Endothelial cell (in vitro differentiated cells): ENCODE data around the gene TMEM204. TPM values are rescaled to one million over a fixed set of nuclear protein-coding genes. Genes with fewer than 3 reads are reported as not detected.
A peak's percentile ranks its signal among the peaks of the same experiment; 100 is the strongest.

Experiments used
- DNase-seq: peaks from one replicate; pipeline ENCODE4 v3.0.0; 2021; ENCODE audit warnings: low spot score
- H3K27ac Mint-ChIP-seq: one replicate; pipeline ENCODE4 v1.8.0; 2021; ENCODE audit warnings: mixed read lengths, inconsistent platforms; ENCODE audit not compliant: unreplicated experiment
- H3K27me3 Mint-ChIP-seq: one replicate; pipeline ENCODE4 v1.8.0; 2021; ENCODE audit warnings: mild to moderate bottlenecking, moderate library complexity, mixed read lengths, inconsistent platforms; ENCODE audit not compliant: unreplicated experiment
- H3K36me3 Mint-ChIP-seq: one replicate; pipeline ENCODE4 v1.8.0; 2021; ENCODE audit warnings: mild to moderate bottlenecking, low read depth, mixed read lengths, inconsistent platforms; ENCODE audit not compliant: unreplicated experiment
- H3K4me1 Mint-ChIP-seq: one replicate; pipeline ENCODE4 v1.8.0; 2021; ENCODE audit warnings: mild to moderate bottlenecking, mixed read lengths, inconsistent platforms; ENCODE audit not compliant: unreplicated experiment
- H3K4me3 Mint-ChIP-seq: one replicate; pipeline ENCODE4 v1.8.0; 2021; ENCODE audit warnings: mild to moderate bottlenecking, mixed read lengths, inconsistent platforms; ENCODE audit not compliant: unreplicated experiment
- H3K9me3 Mint-ChIP-seq: one replicate; pipeline ENCODE4 v1.8.0; 2021; ENCODE audit warnings: mixed read lengths, inconsistent platforms; ENCODE audit not compliant: unreplicated experiment
- total RNA-seq: library from RNA; stranded (reverse); fragmentation: NEBNext Ultra II Directional; extraction: Animal tissue kit (Norgen Biotek cat#: 25700); gene quantifications from one replicate; pipeline ENCODE4 v1.2.1, GENCODE V29; 2021; ENCODE audit not compliant: unreplicated experiment
- TF ChIP-seq, protein P1 (sequence below): fragments of 200-600 bp; sonication (generic); IDR thresholded peaks from one replicate; pipeline ENCODE4 v1.5.0; 2021; ENCODE audit warnings: antibody characterized with exemption; ENCODE audit not compliant: unreplicated experiment

Gene TMEM204
- total RNA-seq, 1 donor from 2014 or later, result 66.3 TPM

DNA sequence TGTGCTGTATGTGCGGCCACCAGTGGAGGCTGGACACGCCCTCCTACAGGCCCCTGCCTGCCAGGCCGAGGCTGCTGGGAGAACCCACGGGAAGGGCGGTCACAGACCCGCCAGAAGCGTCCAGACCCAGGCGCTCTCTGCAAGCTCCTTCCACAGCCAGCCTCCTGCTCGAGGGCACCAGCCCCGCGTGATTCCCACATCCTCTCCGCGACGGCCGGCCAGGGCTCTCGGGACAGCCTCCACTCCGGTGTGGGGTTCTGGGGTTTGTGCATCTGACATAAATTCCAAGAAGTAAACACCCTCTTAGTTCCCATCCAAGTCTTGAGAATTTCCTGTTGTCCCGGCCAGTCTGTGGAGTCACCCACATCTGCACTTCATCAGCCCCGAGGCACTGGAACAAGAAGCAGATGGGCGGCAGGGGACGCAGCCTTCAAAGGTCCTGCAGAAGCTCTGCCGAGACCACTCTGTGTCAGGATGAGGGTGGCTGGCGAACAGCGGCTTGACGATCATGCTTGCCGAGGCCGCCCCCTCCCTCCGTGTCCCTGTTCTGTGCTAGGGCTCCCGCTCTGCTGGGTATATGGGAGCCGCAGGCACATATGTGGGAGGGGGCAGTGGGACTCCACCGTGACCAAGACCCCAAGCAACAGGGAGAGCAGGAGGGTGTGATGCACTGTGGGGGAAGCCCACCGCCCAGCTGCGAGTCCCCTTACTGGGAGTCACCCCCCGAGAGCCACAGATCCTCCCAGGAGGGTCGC is 2.4 kb upstream of the TMEM204 start:
- peaks cover 38% of the 10 kb centered on the region for H3K4me1 Mint-ChIP-seq

DNA sequence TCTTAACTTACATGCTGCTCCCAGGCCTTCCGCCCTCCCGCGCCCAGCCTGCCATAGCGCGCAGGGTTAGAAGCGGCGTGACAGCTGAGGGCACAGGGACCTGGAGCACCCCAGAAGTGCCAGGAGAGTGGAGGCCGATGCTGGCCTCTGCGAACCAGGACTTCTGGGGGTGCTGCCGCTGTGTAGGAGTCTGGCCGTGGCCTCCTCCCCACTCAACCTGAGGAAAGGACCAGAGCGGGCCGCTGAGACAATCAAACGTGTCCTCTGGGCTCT is 1.9 kb upstream of the TMEM204 start:
- peaks cover 9% of the 10 kb centered on the region for H3K27me3 Mint-ChIP-seq
- H3K36me3 Mint-ChIP-seq, result peaks cover 13% of the 10 kb centered on the region
- H3K4me3 Mint-ChIP-seq, result no peak overlapping the region
- no peak for DNase-seq
- peaks cover 42% of the 10 kb centered on the region for H3K4me1 Mint-ChIP-seq
- no peaks in the 10 kb centered on the region for H3K9me3 Mint-ChIP-seq
- H3K27ac Mint-ChIP-seq, result no peak overlapping the region
- TF ChIP-seq, protein P1, sequence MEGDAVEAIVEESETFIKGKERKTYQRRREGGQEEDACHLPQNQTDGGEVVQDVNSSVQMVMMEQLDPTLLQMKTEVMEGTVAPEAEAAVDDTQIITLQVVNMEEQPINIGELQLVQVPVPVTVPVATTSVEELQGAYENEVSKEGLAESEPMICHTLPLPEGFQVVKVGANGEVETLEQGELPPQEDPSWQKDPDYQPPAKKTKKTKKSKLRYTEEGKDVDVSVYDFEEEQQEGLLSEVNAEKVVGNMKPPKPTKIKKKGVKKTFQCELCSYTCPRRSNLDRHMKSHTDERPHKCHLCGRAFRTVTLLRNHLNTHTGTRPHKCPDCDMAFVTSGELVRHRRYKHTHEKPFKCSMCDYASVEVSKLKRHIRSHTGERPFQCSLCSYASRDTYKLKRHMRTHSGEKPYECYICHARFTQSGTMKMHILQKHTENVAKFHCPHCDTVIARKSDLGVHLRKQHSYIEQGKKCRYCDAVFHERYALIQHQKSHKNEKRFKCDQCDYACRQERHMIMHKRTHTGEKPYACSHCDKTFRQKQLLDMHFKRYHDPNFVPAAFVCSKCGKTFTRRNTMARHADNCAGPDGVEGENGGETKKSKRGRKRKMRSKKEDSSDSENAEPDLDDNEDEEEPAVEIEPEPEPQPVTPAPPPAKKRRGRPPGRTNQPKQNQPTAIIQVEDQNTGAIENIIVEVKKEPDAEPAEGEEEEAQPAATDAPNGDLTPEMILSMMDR, result no peak

More for the DNA sequence above, 2.4 kb upstream of the TMEM204 start:
- H3K4me3 Mint-ChIP-seq, result peak overlapping the region; percentile 42
- peaks cover 9% of the 10 kb centered on the region for H3K27me3 Mint-ChIP-seq
- no peak overlapping the region for H3K27ac Mint-ChIP-seq
- TF ChIP-seq, protein P1, result no peak
- H3K36me3 Mint-ChIP-seq, result peaks cover 12% of the 10 kb centered on the region
- DNase-seq, result no peak
- H3K9me3 Mint-ChIP-seq, result no peaks in the 10 kb centered on the region

DNA sequence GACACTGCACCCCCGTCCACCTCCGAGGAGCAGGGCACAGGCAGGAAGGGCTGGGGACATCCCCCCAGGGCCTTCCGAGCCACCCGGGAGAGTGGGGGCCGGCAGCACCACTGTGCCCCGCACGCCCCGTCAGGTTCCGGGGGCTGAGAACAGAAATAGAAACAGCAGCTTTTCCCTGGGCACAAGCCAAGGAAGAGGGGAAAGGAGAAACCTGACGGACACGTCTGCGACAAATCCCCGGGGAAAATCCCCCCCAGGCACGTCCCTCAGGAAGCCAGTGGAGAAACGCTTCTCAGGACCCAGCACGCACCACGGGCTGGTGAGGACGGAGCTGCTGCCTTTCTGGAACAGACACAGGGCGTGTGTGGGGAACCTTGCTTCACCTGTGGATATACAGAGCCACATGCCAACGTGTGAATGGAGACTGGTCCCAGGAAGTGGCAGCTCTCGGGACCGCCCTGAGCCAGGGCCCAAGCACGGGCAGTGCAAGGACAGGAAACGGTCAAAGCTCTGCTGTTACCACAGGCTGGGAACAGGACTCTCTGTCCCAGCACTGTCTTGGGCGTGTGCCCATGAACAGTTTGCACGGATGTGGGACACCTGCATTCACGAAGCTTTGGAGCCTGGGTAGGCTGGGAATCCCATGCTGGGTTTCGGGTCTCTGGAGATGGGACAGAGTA is 1.2 kb upstream of the TMEM204 start:
- H3K27ac Mint-ChIP-seq, result no peak overlapping the region
- no peaks in the 10 kb centered on the region for H3K9me3 Mint-ChIP-seq
- peaks cover 47% of the 10 kb centered on the region for H3K4me1 Mint-ChIP-seq
- H3K4me3 Mint-ChIP-seq, result no peak overlapping the region
- H3K27me3 Mint-ChIP-seq, result peaks cover 9% of the 10 kb centered on the region
- TF ChIP-seq, protein P1, result no peak
- peaks cover 19% of the 10 kb centered on the region for H3K36me3 Mint-ChIP-seq
- no peak for DNase-seq

DNA sequence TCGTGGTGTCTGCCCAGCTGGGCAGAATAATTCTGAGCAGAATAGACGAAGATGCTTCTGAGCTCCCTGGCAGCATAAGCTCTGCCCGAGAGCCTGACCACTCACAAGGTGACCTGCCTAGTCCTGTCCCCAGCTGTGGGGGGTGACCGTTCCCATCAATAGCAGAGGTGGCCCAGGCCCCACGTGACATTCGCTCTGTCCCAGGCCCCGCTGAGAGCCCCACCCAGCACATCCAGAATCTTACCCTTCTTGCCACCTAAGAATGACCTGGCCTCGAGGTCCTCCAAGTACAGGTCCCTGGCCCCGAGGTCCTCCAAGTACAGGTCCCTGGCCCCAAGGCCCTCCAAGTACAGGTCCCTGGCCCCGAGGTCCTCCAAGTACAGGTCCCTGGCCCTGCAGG is 695 bp upstream of the TMEM204 start:
- no peak for DNase-seq
- Mint-ChIP-seq H3K27me3 (peaks cover 9% of the 10 kb centered on the region), H3K9me3 (no peaks in the 10 kb centered on the region), H3K4me3 (no peak overlapping the region), H3K36me3 (peaks cover 24% of the 10 kb centered on the region), H3K4me1 (peaks cover 48% of the 10 kb centered on the region), H3K27ac (no peak overlapping the region)
- TF ChIP-seq, protein P1, result no peak
